HEK293T (cell line): ENCODE measurements around the gene HSPA1A.

Source experiments
- ARNT ChIP-seq: fragments of 450-650 bp; IDR thresholded peaks from 2 replicates; pipeline ENCODE4 v1.6.1; 2017; ENCODE audit warnings: mild to moderate bottlenecking
- BHLHE40 ChIP-seq: fragments of 450-650 bp; IDR thresholded peaks from 2 replicates; pipeline ENCODE4 v1.6.1; 2016; ENCODE audit warnings: mild to moderate bottlenecking, moderate library complexity, borderline replicate concordance
- ELF4 ChIP-seq: fragments of 450-650 bp; IDR thresholded peaks from 2 replicates; pipeline ENCODE4 v1.6.1; 2017; ENCODE audit warnings: antibody characterized with exemption
- FOXA1 ChIP-seq: fragments of 450-650 bp; IDR thresholded peaks from 2 replicates; pipeline ENCODE4 v1.6.1; 2016; ENCODE audit warnings: mild to moderate bottlenecking
- FOXK2 ChIP-seq: fragments of 450-650 bp; IDR thresholded peaks from 2 replicates; pipeline ENCODE4 v1.6.1; 2016; ENCODE audit warnings: mild to moderate bottlenecking
- HDGF ChIP-seq: fragments of 450-650 bp; IDR thresholded peaks from 2 replicates; pipeline ENCODE4 v1.6.1; 2017; ENCODE audit warnings: antibody characterized with exemption, borderline replicate concordance
- L3MBTL2 ChIP-seq: fragments of 450-650 bp; conservative IDR thresholded peaks from 2 replicates; pipeline ENCODE4 v1.6.1; 2016; ENCODE audit warnings: mild to moderate bottlenecking
- LEF1 ChIP-seq: fragments of 450-650 bp; IDR thresholded peaks from 2 replicates; pipeline ENCODE4 v1.6.1; 2017; ENCODE audit warnings: mild to moderate bottlenecking, borderline replicate concordance
- PKNOX1 ChIP-seq: fragments of 450-650 bp; IDR thresholded peaks from 2 replicates; pipeline ENCODE4 v1.6.1; 2016
- SP1 ChIP-seq: fragments of 450-650 bp; IDR thresholded peaks from 2 replicates; pipeline ENCODE4 v1.6.1; 2017
- SUZ12 ChIP-seq: fragments of 450-650 bp; IDR thresholded peaks from 2 replicates; pipeline ENCODE4 v1.6.1; 2016; ENCODE audit warnings: mild to moderate bottlenecking
- TARDBP ChIP-seq: fragments of 450-650 bp; IDR thresholded peaks from 2 replicates; pipeline ENCODE4 v1.6.1; 2016

- no peak for TF ChIP-seq HDGF
- TF ChIP-seq ELF4 = no peak
- no peak for TF ChIP-seq TARDBP
- TF ChIP-seq LEF1 = no peak
- no peak for TF ChIP-seq SP1
- no peak for TF ChIP-seq FOXA1
- no peak for TF ChIP-seq BHLHE40
- no peak for TF ChIP-seq L3MBTL2
- no peak for TF ChIP-seq ARNT
- no peak for TF ChIP-seq PKNOX1
- TF ChIP-seq FOXK2 = no peak
- TF ChIP-seq SUZ12 = no peak
Measured at GRCh38 chr6:31779908-31780307, 35.4 kb upstream of the HSPA1A start.
